Thoracic aorta (tissue), 2 donors: ENCODE data around the gene PITPNB. TPM values are rescaled to one million over a fixed set of nuclear protein-coding genes. Genes with fewer than 3 reads are reported as not detected.

Source experiments
- ATAC-seq: fragments of 150-250 bp; one replicate; pipeline ENCODE4 v1.8.0; 2017; ENCODE audit warnings: low read depth; ENCODE audit not compliant: insufficient number of reproducible peaks, low FRiP score
- DNase-seq: peaks from one replicate; pipeline ENCODE4 v3.0.0-alpha.2; 2020; ENCODE audit warnings: low spot score
- H3K27ac ChIP-seq, 2 donors: fragments of 200-600 bp; sonication (generic); 1 replicate in 1 of 2; 2 replicates in 1 of 2; pipeline ENCODE4 v1.5.1; 2016; ENCODE audit warnings: mild to moderate bottlenecking in 2 of 2, moderate library complexity in 2 of 2
- H3K27me3 ChIP-seq: fragments of 200-600 bp; sonication (generic); replicated peaks from 2 replicates; pipeline ENCODE4 v1.6.0; 2016; ENCODE audit warnings: mild to moderate bottlenecking; ENCODE audit not compliant: insufficient read depth
- H3K36me3 ChIP-seq: fragments of 200-600 bp; sonication (generic); one replicate; pipeline ENCODE4 v1.5.1; 2016
- H3K4me1 ChIP-seq, 2 donors: fragments of 200-600 bp; sonication (generic); 1 replicate in 1 of 2; 2 replicates in 1 of 2; pipeline versions ENCODE4 v1.5.1 to v1.6.0; 2016; ENCODE audit warnings: low read depth in 2 of 2, mild to moderate bottlenecking in 1 of 2; ENCODE audit not compliant: control insufficient read depth in 1 of 2
- H3K4me3 ChIP-seq: fragments of 200-600 bp; sonication (generic); 2 replicates; pipeline ENCODE4 v1.5.1; 2016; ENCODE audit warnings: mild to moderate bottlenecking
- H3K9me3 ChIP-seq: fragments of 200-600 bp; sonication (generic); 2 replicates; pipeline ENCODE4 v1.5.1; 2016
- total RNA-seq, 2 donors: library from RNA; depleted of rRNA; stranded (reverse); fragments of >200 nt; gene quantifications; one replicate each; pipeline versions ENCODE4 v1.1.0 to v1.2.3, GENCODE V29; 2016
- TF ChIP-seq, protein P1 (sequence below): fragments of 200-600 bp; sonication (generic); IDR thresholded peaks from one replicate; pipeline ENCODE4 v1.5.1; 2019; ENCODE audit warnings: antibody characterized with exemption

Gene PITPNB
- total RNA-seq, 2 donors from 2014 or later = 42.2 to 111 TPM

GRCh38 chr22:27948569-27948968 lies 29.5 kb upstream of the PITPNB start:
- Histone ChIP-seq H3K27ac (no peak overlapping the region), H3K4me3 (no peak overlapping the region), H3K9me3 (no peaks in the 10 kb centered on the region), H3K4me1 (peaks cover 4 to 8% of the 10 kb centered on the region in 2 donors), H3K27me3 (no peaks in the 10 kb centered on the region), H3K36me3 (no peaks in the 10 kb centered on the region)
- TF ChIP-seq, protein P1, sequence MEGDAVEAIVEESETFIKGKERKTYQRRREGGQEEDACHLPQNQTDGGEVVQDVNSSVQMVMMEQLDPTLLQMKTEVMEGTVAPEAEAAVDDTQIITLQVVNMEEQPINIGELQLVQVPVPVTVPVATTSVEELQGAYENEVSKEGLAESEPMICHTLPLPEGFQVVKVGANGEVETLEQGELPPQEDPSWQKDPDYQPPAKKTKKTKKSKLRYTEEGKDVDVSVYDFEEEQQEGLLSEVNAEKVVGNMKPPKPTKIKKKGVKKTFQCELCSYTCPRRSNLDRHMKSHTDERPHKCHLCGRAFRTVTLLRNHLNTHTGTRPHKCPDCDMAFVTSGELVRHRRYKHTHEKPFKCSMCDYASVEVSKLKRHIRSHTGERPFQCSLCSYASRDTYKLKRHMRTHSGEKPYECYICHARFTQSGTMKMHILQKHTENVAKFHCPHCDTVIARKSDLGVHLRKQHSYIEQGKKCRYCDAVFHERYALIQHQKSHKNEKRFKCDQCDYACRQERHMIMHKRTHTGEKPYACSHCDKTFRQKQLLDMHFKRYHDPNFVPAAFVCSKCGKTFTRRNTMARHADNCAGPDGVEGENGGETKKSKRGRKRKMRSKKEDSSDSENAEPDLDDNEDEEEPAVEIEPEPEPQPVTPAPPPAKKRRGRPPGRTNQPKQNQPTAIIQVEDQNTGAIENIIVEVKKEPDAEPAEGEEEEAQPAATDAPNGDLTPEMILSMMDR = no peak
- ATAC-seq = no peak
- DNase-seq = no peak

DNA sequence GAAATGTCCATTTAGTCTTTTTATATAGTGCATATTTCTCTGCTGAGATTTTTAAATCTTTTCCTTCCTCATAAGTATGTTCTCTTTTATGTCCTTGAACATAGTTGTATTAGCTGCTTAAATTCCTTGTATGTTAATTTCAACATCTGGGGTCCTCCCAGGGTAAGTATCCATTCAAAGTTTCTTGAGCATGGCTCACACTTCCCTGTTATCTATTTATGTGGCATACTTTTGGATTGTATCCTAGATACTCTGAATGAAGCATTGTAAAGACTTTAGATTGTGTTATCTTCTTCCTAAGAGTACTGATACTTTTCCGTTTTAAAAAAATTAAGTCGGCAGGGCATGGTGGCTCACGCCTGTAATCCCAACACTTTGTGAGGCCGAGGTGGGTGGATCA lies 28.4 kb upstream of the PITPNB start:
- no peaks in the 10 kb centered on the region for H3K9me3 ChIP-seq
- no peaks in the 10 kb centered on the region for H3K36me3 ChIP-seq
- ATAC-seq = no peak
- no peak overlapping the region for H3K4me3 ChIP-seq
- DNase-seq = no peak
- H3K27me3 ChIP-seq = no peaks in the 10 kb centered on the region
- peaks cover 4 to 7% of the 10 kb centered on the region in 2 donors for H3K4me1 ChIP-seq
- TF ChIP-seq, protein P1 = no peak
- no peak overlapping the region for H3K27ac ChIP-seq

DNA sequence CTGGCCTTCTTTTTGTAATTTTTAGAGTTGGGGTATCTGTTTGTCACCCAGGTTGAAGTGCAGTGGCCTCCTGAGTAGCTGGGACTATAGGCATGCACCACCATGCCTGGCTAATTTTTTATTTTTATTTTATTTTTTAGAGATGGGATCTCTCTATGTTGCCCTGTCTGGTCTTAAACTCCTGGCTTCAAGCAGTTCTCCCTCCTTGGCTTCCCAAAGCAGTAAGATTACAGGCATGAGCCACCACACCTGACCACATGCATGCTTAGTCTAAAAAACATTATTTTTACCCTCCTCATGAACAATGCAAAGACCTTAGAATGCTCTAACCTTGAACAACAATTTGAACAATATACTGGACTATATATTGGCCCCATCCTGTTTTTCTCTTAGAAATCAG lies 22.1 kb upstream of the PITPNB start:
- ATAC-seq (no peak), DNase-seq (no peak)
- Histone ChIP-seq H3K4me3 (no peak overlapping the region), H3K36me3 (no peaks in the 10 kb centered on the region), H3K4me1 (no peaks in the 10 kb centered on the region), H3K27me3 (no peaks in the 10 kb centered on the region), H3K27ac (no peak overlapping the region), H3K9me3 (no peaks in the 10 kb centered on the region)
- TF ChIP-seq, protein P1 = no peak

DNA sequence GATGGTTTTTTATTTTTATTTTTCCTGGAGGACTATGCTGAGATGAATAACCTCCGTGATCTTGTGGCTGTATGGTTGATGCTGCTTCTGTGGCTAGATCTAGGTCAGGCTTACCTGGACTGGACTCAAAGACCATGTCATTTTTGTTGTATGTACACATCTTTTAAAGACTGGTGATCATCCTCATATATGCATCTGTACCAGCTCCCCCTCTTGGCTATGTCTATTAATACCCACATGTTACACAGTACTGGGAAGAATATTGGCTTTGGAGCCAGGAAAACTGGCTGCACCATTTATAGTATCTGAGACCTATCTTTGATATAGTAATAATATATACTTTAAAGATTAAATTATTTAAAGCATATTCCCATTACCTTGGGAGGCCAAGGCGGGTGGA lies 18.4 kb upstream of the PITPNB start:
- Histone ChIP-seq H3K27me3 (no peaks in the 10 kb centered on the region), H3K4me3 (no peak overlapping the region), H3K36me3 (no peaks in the 10 kb centered on the region), H3K27ac (no peak overlapping the region), H3K9me3 (no peaks in the 10 kb centered on the region), H3K4me1 (no peaks in the 10 kb centered on the region)
- DNase-seq (no peak), ATAC-seq (no peak)
- TF ChIP-seq, protein P1 = no peak

GRCh38 chr22:27935897-27936296 lies 16.8 kb upstream of the PITPNB start:
- Histone ChIP-seq H3K36me3 (no peaks in the 10 kb centered on the region), H3K4me3 (no peak overlapping the region), H3K9me3 (no peaks in the 10 kb centered on the region), H3K4me1 (no peaks in the 10 kb centered on the region), H3K27ac (no peak overlapping the region), H3K27me3 (no peaks in the 10 kb centered on the region)
- ATAC-seq (no peak), DNase-seq (no peak)
- TF ChIP-seq, protein P1 = no peak
